ENCODE results near the gene LHX1. TPM values are rescaled to one million over a fixed set of nuclear protein-coding genes. Genes with fewer than 3 reads are reported as not detected.

Gene LHX1
- polyA plus RNA-seq, 3 donors: not detected

- peak overlapping the region in 1 of 3 experiments; percentile 67 for H3K4me3 ChIP-seq (replicated peaks in 1 of 3; ENCODE audit: low read depth in 2 of 3, low read length in 3 of 3)
- no peaks in the 10 kb centered on the region for H4K20me1 ChIP-seq (ENCODE audit: insufficient read depth, low read length)
- Mint-ChIP-seq H3K27me3 (ENCODE audit: low read depth in 3 of 3) (peaks cover 93 to 99% (median 98%) of the 10 kb centered on the region in 3 donors), H3K27ac (no peak overlapping the region), H3K36me3 (peaks cover 15 to 21% of the 10 kb centered on the region in 2 donors), H3K4me1 (peaks cover 48% of the 10 kb centered on the region), H3K4me3 (peak overlapping the region in 1 of 2 donors; percentile 76), H3K9me3 (peaks cover 0 to 61% (median 28%) of the 10 kb centered on the region in 7 donors)
- 16% methylated on average over 8 of the region's 17 CpGs for WGBS (ENCODE audit: insufficient coverage)
- H2AFZ ChIP-seq (ENCODE audit: insufficient read depth, low read depth, low read length, poor library complexity, severe bottlenecking): peak overlapping the region; percentile 56
- H3K36me3 ChIP-seq (replicated peaks in 1 of 2; ENCODE audit: control insufficient read depth in 1 of 2, insufficient read depth in 2 of 2, low read length in 2 of 2): no peaks in the 10 kb centered on the region
- H3K27me3 ChIP-seq (ENCODE audit: control insufficient read depth in 2 of 2, insufficient read depth in 2 of 2, low read length in 2 of 2): peaks cover 89 to 99% of the 10 kb centered on the region in 2 donors
- DNase-seq: no peak
- no peak overlapping the region for H3K27ac ChIP-seq (ENCODE audit: low read depth in 1 of 2, low read length in 2 of 2)
- peaks cover 30 to 43% of the 10 kb centered on the region in 2 donors for H3K4me1 ChIP-seq (ENCODE audit: control insufficient read depth in 1 of 2, insufficient read depth in 2 of 2, low read length in 2 of 2)
- no peak for TF ChIP-seq CTCF (IDR thresholded peaks at IDR 0.05)
- peak overlapping the region; percentile 75 for H3K4me2 ChIP-seq (replicated peaks; ENCODE audit: extremely low read depth, low read length, poor library complexity, severe bottlenecking)
- no peak overlapping the region for H3K9ac ChIP-seq (ENCODE audit: insufficient read depth, low read length, poor library complexity, severe bottlenecking)
- H3K9me3 ChIP-seq (replicated peaks in 1 of 2; ENCODE audit: control insufficient read depth in 1 of 2, insufficient read depth in 1 of 2, low read length in 2 of 2): peaks cover 3 to 68% of the 10 kb centered on the region in 2 donors
- H3K79me2 ChIP-seq (ENCODE audit: insufficient read depth, low read length): no peaks in the 10 kb centered on the region
- intact Hi-C loops (cut with micrococcal nuclease): loop anchor here in 1 of 2 donors (10.0 kb wide), 1 partner anchor 337 kb away; the partner anchor contains the start of gene MRM1
Observed at GRCh38 chr17:36941265-36942010, 4.2 kb downstream of the LHX1 start.

- Histone ChIP-seq H3K4me1 (ENCODE audit: control insufficient read depth in 1 of 2, insufficient read depth in 2 of 2, low read length in 2 of 2) (peaks cover 27 to 36% of the 10 kb centered on the region in 2 donors), H3K4me2 (replicated peaks; ENCODE audit: extremely low read depth, low read length, poor library complexity, severe bottlenecking) (peak overlapping the region; percentile 75), H3K36me3 (replicated peaks in 1 of 2; ENCODE audit: control insufficient read depth in 1 of 2, insufficient read depth in 2 of 2, low read length in 2 of 2) (no peaks in the 10 kb centered on the region), H3K9me3 (replicated peaks in 1 of 2; ENCODE audit: control insufficient read depth in 1 of 2, insufficient read depth in 1 of 2, low read length in 2 of 2) (peaks cover 3 to 71% of the 10 kb centered on the region in 2 donors), H3K79me2 (ENCODE audit: insufficient read depth, low read length) (no peaks in the 10 kb centered on the region), H3K27ac (ENCODE audit: low read depth in 1 of 2, low read length in 2 of 2) (no peak overlapping the region), H3K9ac (ENCODE audit: insufficient read depth, low read length, poor library complexity, severe bottlenecking) (no peak overlapping the region), H4K20me1 (ENCODE audit: insufficient read depth, low read length) (no peaks in the 10 kb centered on the region), H3K4me3 (replicated peaks in 1 of 3; ENCODE audit: low read depth in 2 of 3, low read length in 3 of 3) (peak overlapping the region in 1 of 3 experiments; percentile 67), H2AFZ (ENCODE audit: insufficient read depth, low read depth, low read length, poor library complexity, severe bottlenecking) (peak overlapping the region; percentile 56), H3K27me3 (ENCODE audit: control insufficient read depth in 2 of 2, insufficient read depth in 2 of 2, low read length in 2 of 2) (peaks cover 94 to 99% of the 10 kb centered on the region in 2 donors)
- intact Hi-C loops (cut with micrococcal nuclease): loop anchor here in 1 of 2 donors (10.0 kb wide), 1 partner anchor 337 kb away; the partner anchor contains the start of gene MRM1
- no peak for DNase-seq
- Mint-ChIP-seq H3K9me3 (peaks cover 0 to 62% (median 28%) of the 10 kb centered on the region in 7 donors), H3K27me3 (ENCODE audit: low read depth in 3 of 3) (peaks cover 96 to 100% (median 98%) of the 10 kb centered on the region in 3 donors), H3K36me3 (peaks cover 15 to 23% of the 10 kb centered on the region in 2 donors), H3K4me3 (peak overlapping the region; percentile 45 to 76), H3K27ac (no peak overlapping the region), H3K4me1 (peaks cover 42% of the 10 kb centered on the region)
- no peak for TF ChIP-seq CTCF (IDR thresholded peaks at IDR 0.05)
- WGBS (ENCODE audit: insufficient coverage): 5% methylated on average over 51 of the region's 57 CpGs
Observed at GRCh38 chr17:36942019-36942599, 4.8 kb downstream of the LHX1 start.
